GM18505 (cell line): Measurements from ENCODE around the gene NR2C1.

Experiments
- ATAC-seq: cut with Tn5 transposase; IDR thresholded peaks from one replicate; pipeline ENCODE4 v1.9.1; 2021; ENCODE audit not compliant: unreplicated experiment
- POLR2A ChIP-seq: IDR thresholded peaks from 4 replicates; pipeline ENCODE4 v1.6.1; 2011; ENCODE audit warnings: borderline replicate concordance; ENCODE audit not compliant: insufficient read depth, insufficient read length; ENCODE audit errors: extremely low read depth

NR2C1 gene

DNA sequence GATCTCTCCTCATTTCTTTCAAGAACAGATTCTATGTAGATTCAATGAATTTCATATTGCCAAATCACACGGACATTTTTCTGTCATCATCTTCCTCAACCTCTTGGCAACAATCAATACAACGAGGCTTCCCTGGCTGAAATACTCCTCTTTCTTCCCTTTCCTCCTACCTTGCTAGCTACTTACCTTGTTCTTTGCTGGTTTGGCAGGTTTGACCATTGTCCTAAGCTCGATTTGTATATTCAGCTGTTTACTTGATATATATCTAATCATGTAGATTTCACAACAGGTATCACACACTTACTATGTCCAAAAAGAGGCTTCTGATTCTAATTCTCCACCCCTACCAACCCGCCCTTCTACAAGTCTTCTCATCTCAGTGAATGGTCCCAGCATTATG is 93.5 kb downstream of the NR2C1 start:
- no peak for TF ChIP-seq POLR2A
- ATAC-seq: no peak

GRCh38 chr12:94977766-94978468 is 95.5 kb downstream of the NR2C1 start:
- ATAC-seq: no peak
- no peak for TF ChIP-seq POLR2A

DNA sequence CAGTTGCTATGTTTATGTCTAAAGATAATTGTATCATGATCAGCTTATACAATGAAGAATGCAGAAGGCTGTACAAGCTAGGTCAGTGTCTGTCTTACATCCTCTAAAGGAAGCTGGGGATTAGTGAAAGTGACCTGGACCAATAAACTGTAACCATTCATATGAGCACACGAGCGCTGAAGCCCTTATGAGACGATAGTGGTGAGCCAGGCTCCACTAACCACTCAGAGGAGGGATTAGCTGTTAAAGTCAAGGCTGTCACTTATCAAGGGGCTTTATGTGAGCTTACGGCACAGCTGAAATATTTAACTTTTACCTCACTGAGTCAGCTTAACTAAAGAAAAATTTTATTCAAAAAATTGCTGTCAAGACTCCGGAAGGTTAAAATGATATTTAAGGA is 100.2 kb downstream of the NR2C1 start:
- no peak for TF ChIP-seq POLR2A
- ATAC-seq: no peak

GRCh38 chr12:94972795-94973194 is 100.6 kb downstream of the NR2C1 start:
- no peak for TF ChIP-seq POLR2A

DNA sequence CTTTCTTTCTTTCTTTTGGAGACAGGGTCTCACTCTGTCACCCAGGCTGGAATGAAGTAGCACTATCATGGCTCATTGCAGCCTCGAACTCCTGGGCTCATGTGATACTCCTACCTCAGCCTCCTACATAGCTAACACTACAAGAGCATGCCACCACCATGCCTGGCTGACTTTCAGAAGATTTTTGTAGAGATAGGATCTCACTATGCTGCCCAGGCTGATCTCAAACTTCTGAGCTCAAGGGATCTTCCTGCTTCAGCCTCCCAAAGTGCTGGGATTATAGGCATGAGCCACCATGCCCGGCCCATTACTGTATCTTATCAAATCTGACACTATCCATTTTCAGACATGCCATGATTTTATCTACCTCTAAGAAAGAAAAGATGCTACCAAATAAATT is 101.5 kb downstream of the NR2C1 start:
- ATAC-seq: no peak
- no peak for TF ChIP-seq POLR2A

More at GRCh38 chr12:94972795-94973194, 100.6 kb downstream of the NR2C1 start:
- ATAC-seq: no peak

GRCh38 chr12:94970560-94970959 is 102.9 kb downstream of the NR2C1 start:
- TF ChIP-seq POLR2A: no peak
- ATAC-seq: no peak
